MCF 10A (cell line): ENCODE results near the gene MED16. TPM values are rescaled to one million over a fixed set of nuclear protein-coding genes. Genes with fewer than 3 reads are reported as not detected.

Experiments
- BruUV-seq: library from RNA; stranded (reverse); fragments of 400-500 nt; replicated peaks from 2 replicates; lab custom pipeline; 2021; lab: Mats Ljungman, UMichigan
- CTCF ChIA-PET: fragments of 300-600 bp; sonication (Branson Sonifier 250); formaldehyde crosslinking; extraction: SDS; loops from one replicate; lab custom pipeline; 2021; ENCODE audit warnings: antibody characterized with exemption, inconsistent platforms; lab: Yijun Ruan, JAX
- POLR2A ChIA-PET: fragments of 300-600, 350-650 bp; sonication (Branson Sonifier 250); formaldehyde crosslinking; extraction: SDS; loops from one replicate; lab custom pipeline; 2020; ENCODE audit warnings: antibody characterized with exemption, inconsistent platforms; lab: Yijun Ruan, JAX
- DNase-seq: peaks from one replicate; pipeline ENCODE4 v3.0.0-alpha.2; 2018; ENCODE audit not compliant: unreplicated experiment
- H3K27ac Mint-ChIP-seq: one replicate; pipeline ENCODE4 v1.8.0; 2022; ENCODE audit warnings: mild to moderate bottlenecking, low read depth, mixed read lengths; ENCODE audit not compliant: unreplicated experiment
- H3K27me3 Mint-ChIP-seq: one replicate; pipeline ENCODE4 v1.8.0; 2022; ENCODE audit warnings: mixed read lengths; ENCODE audit not compliant: insufficient read depth, unreplicated experiment
- H3K36me3 Mint-ChIP-seq: one replicate; pipeline ENCODE4 v1.8.0; 2022; ENCODE audit warnings: mild to moderate bottlenecking, moderate library complexity, mixed read lengths; ENCODE audit not compliant: insufficient read depth, unreplicated experiment
- H3K4me1 Mint-ChIP-seq: one replicate; pipeline ENCODE4 v1.8.0; 2022; ENCODE audit warnings: mixed read lengths; ENCODE audit not compliant: insufficient read depth, unreplicated experiment
- H3K4me3 Mint-ChIP-seq: one replicate; pipeline ENCODE4 v1.8.0; 2022; ENCODE audit warnings: mild to moderate bottlenecking, moderate library complexity, mixed read lengths; ENCODE audit not compliant: unreplicated experiment
- H3K9me3 Mint-ChIP-seq: one replicate; pipeline ENCODE4 v1.8.0; 2022; ENCODE audit warnings: mixed read lengths; ENCODE audit not compliant: unreplicated experiment
- CTCF ChIP-seq: fragments of 200-600 bp; IDR thresholded peaks from one replicate; pipeline ENCODE4 v1.8.0; 2022; ENCODE audit warnings: antibody characterized with exemption, mild to moderate bottlenecking; ENCODE audit not compliant: unreplicated experiment
- intact Hi-C: fragments of 100-400 bp; cut with micrococcal nuclease; formaldehyde crosslinking; loops from 2 replicates; pipeline ENCODE4 v1.14.1; 2022
- total RNA-seq: library from RNA; stranded (reverse); gene quantifications from 2 replicates; pipeline ENCODE4 v1.2.3, GENCODE V29; 2022

The MED16 gene
- total RNA-seq, 1 experiment from 2014 or later: 61.0 TPM

GRCh38 chr19:873084-873483 is 19.9 kb downstream of the MED16 start:
- peak; percentile 89 for DNase-seq
- no peak for TF ChIP-seq CTCF
- Mint-ChIP-seq H3K27ac (peak overlapping the region; percentile 64), H3K27me3 (no peaks in the 10 kb centered on the region), H3K36me3 (peaks cover 33% of the 10 kb centered on the region), H3K4me1 (peaks cover 24% of the 10 kb centered on the region), H3K9me3 (no peaks in the 10 kb centered on the region), H3K4me3 (peak overlapping the region; percentile 75)
- no TSS peak for BruUV-seq
- intact Hi-C loops: loop anchor here (5.0 kb wide), 1 partner anchor 39 kb away; the partner anchor contains the start of gene R3HDM4
- POLR2A ChIA-PET: interaction anchor here (0.6 to 1.3 kb wide), 4 partner anchors 18 to 76 kb away, joined by 3 to 6 read pairs (median 3); partner anchors contain the start of genes MED16 and RNU6-9
- CTCF ChIA-PET: no interaction called here

GRCh38 chr19:872266-872951 is 20.6 kb downstream of the MED16 start:
- Mint-ChIP-seq H3K27ac (peak overlapping the region; percentile 64), H3K4me1 (peaks cover 24% of the 10 kb centered on the region), H3K36me3 (peaks cover 40% of the 10 kb centered on the region), H3K9me3 (no peaks in the 10 kb centered on the region), H3K27me3 (no peaks in the 10 kb centered on the region), H3K4me3 (peak overlapping the region; percentile 75)
- no peak for TF ChIP-seq CTCF
- CTCF ChIA-PET: interaction anchor here (0.6 kb wide), 1 partner anchor 73 kb away, joined by 3 read pairs; no protein-coding TSS in a partner anchor
- peak; percentile 95 for DNase-seq
- no TSS peak for BruUV-seq
- POLR2A ChIA-PET: interaction anchor here (1.0 kb wide), 1 partner anchor 51 kb away, joined by 3 read pairs; no protein-coding TSS in a partner anchor
- intact Hi-C loops: loop anchor here (5.0 kb wide), 1 partner anchor 40 kb away; the partner anchor contains the start of gene R3HDM4

GRCh38 chr19:871446-872265 is 21.3 kb downstream of the MED16 start:
- intact Hi-C loops: loop anchor here (5.0 kb wide), 1 partner anchor 41 kb away; the partner anchor contains the start of gene R3HDM4
- Mint-ChIP-seq H3K27me3 (no peaks in the 10 kb centered on the region), H3K4me3 (peak overlapping the region; percentile 75), H3K9me3 (no peaks in the 10 kb centered on the region), H3K36me3 (peaks cover 45% of the 10 kb centered on the region), H3K4me1 (peaks cover 24% of the 10 kb centered on the region), H3K27ac (no peak overlapping the region)
- ChIA-PET POLR2A (interaction anchor here (1.0 kb wide), 1 partner anchor 52 kb away, joined by 3 read pairs; no protein-coding TSS in a partner anchor), CTCF (interaction anchor here (0.5 kb wide), 1 partner anchor 15 kb away, joined by 3 read pairs; no protein-coding TSS in a partner anchor)
- peak; percentile 52 for DNase-seq
- TF ChIP-seq CTCF: no peak
- BruUV-seq: no TSS peak
